GM23338 (cell line): ENCODE data around the gene WWP2. TPM values are rescaled to one million over a fixed set of nuclear protein-coding genes. Genes with fewer than 3 reads are reported as not detected.

Source experiments
- ATAC-seq: fragments of 200-7000 bp; cut with Tn5 transposase; 3 replicates; pipeline ENCODE4 v1.9.1; 2020
- DNase-seq: peaks from one replicate; pipeline ENCODE4 v3.0.0-alpha.2; 2015; ENCODE audit warnings: low spot score
- H2AFZ ChIP-seq: fragments of 200-600 bp; sonication (generic); 2 replicates; pipeline ENCODE4 v1.8.0; 2016; ENCODE audit warnings: antibody characterized with exemption, mild to moderate bottlenecking, moderate library complexity
- H3F3A ChIP-seq: fragments of 200-600 bp; sonication (generic); replicated peaks from 2 replicates; pipeline ENCODE4 v1.8.0; 2017; ENCODE audit warnings: antibody characterized with exemption, mixed run types, low read depth
- H3K27ac ChIP-seq: fragments of 200-600 bp; sonication (generic); 2 replicates; pipeline ENCODE4 v1.6.1; 2016; ENCODE audit warnings: low read depth
- H3K27me3 ChIP-seq: fragments of 200-600 bp; sonication (generic); 2 replicates; pipeline ENCODE4 v1.8.0; 2016; ENCODE audit warnings: mild to moderate bottlenecking, mixed run types, moderate library complexity; ENCODE audit not compliant: insufficient read depth
- H3K36me3 ChIP-seq: fragments of 200-600 bp; sonication (generic); 2 replicates; pipeline ENCODE4 v1.8.0; 2016; ENCODE audit warnings: mild to moderate bottlenecking; ENCODE audit not compliant: insufficient read depth
- H3K4me1 ChIP-seq: fragments of 200-600 bp; sonication (generic); 2 replicates; pipeline ENCODE4 v1.8.0; 2016; ENCODE audit warnings: mild to moderate bottlenecking, moderate library complexity; ENCODE audit not compliant: insufficient read depth
- H3K4me2 ChIP-seq: fragments of 200-600 bp; sonication (generic); 2 replicates; pipeline ENCODE4 v1.7.1; 2017; ENCODE audit warnings: mixed run types
- H3K4me3 ChIP-seq: fragments of 200-600 bp; sonication (generic); 2 replicates; pipeline ENCODE4 v1.6.1; 2016; ENCODE audit warnings: mixed run types
- H3K79me2 ChIP-seq: fragments of 200-600 bp; sonication (generic); replicated peaks from 2 replicates; pipeline ENCODE4 v1.8.0; 2017; ENCODE audit warnings: mild to moderate bottlenecking; ENCODE audit not compliant: insufficient read depth
- H3K9me2 ChIP-seq: fragments of 200-600 bp; sonication (generic); 2 replicates; pipeline ENCODE4 v1.8.0; 2017; ENCODE audit not compliant: insufficient read depth
- H4K20me1 ChIP-seq: fragments of 200-600 bp; sonication (generic); replicated peaks from 2 replicates; pipeline ENCODE4 v1.8.0; 2017; ENCODE audit warnings: mild to moderate bottlenecking; ENCODE audit not compliant: insufficient read depth
- H3K27ac Mint-ChIP-seq: 2 replicates; pipeline ENCODE4 v1.8.0; 2020; ENCODE audit warnings: inconsistent platforms, mild to moderate bottlenecking, moderate library complexity, mixed read lengths
- H3K27me3 Mint-ChIP-seq: 3 replicates; pipeline ENCODE4 v1.8.0; 2022; ENCODE audit warnings: low read depth, mild to moderate bottlenecking, moderate library complexity, mixed read lengths, inconsistent platforms; ENCODE audit not compliant: insufficient read depth, poor library complexity
- H3K36me3 Mint-ChIP-seq: 3 replicates; pipeline ENCODE4 v1.8.0; 2021; ENCODE audit warnings: low read depth, mild to moderate bottlenecking, inconsistent platforms, moderate library complexity, mixed read lengths
- H3K4me1 Mint-ChIP-seq: 3 replicates; pipeline ENCODE4 v1.8.0; 2020; ENCODE audit warnings: mild to moderate bottlenecking, inconsistent platforms, mixed read lengths
- H3K4me3 Mint-ChIP-seq: 3 replicates; pipeline ENCODE4 v1.8.0; 2021; ENCODE audit warnings: moderate library complexity, mild to moderate bottlenecking, inconsistent platforms, mixed read lengths
- H3K9me3 Mint-ChIP-seq: 3 replicates; pipeline ENCODE4 v1.8.0; 2020; ENCODE audit warnings: moderate library complexity, mild to moderate bottlenecking, inconsistent platforms, mixed read lengths
- CREB1 ChIP-seq: fragments of 250-450 bp; sonication (Bioruptor Pico); IDR thresholded peaks from 2 replicates; pipeline ENCODE4 v1.5.0; 2020; ENCODE audit warnings: low read depth, mild to moderate bottlenecking, moderate library complexity
- EZH2 ChIP-seq: fragments of 200-600 bp; sonication (generic); IDR thresholded peaks from one replicate; pipeline ENCODE4 v1.8.0; 2017; ENCODE audit warnings: antibody characterized with exemption, mild to moderate bottlenecking, low read depth; ENCODE audit not compliant: unreplicated experiment
- EZH2phosphoT487 ChIP-seq: fragments of 200-600 bp; sonication (generic); IDR thresholded peaks from one replicate; pipeline ENCODE4 v1.8.1; 2018; ENCODE audit warnings: antibody characterized with exemption; ENCODE audit not compliant: unreplicated experiment
- JUNB ChIP-seq: IDR thresholded peaks from one replicate; pipeline ENCODE4 v1.6.1; 2016; ENCODE audit warnings: antibody characterized with exemption; ENCODE audit not compliant: unreplicated experiment
- NANOG ChIP-seq: IDR thresholded peaks from 2 replicates; pipeline ENCODE4 v1.6.1; 2016; ENCODE audit warnings: antibody characterized with exemption, borderline replicate concordance
- POLR2AphosphoS5 ChIP-seq: IDR thresholded peaks from 2 replicates; pipeline ENCODE4 v1.6.1; 2016; ENCODE audit warnings: antibody characterized with exemption, low read depth
- STAT1 ChIP-seq: IDR thresholded peaks from one replicate; pipeline ENCODE4 v1.6.1; 2016; ENCODE audit warnings: antibody characterized with exemption; ENCODE audit not compliant: unreplicated experiment
- ZNF114 ChIP-seq: fragments of 250-450 bp; sonication (Bioruptor Pico); IDR thresholded peaks from 2 replicates; pipeline ENCODE4 v1.5.0; 2020; ENCODE audit warnings: mild to moderate bottlenecking, moderate library complexity
- ZNF331 ChIP-seq: fragments of 250-450 bp; sonication (Bioruptor Pico); IDR thresholded peaks from 2 replicates; pipeline ENCODE4 v1.5.0; 2020; ENCODE audit warnings: low read depth, mild to moderate bottlenecking, moderate library complexity
- polyA plus RNA-seq: library from polyadenylated mRNA; unstranded; fragments of >200 nt; fragmentation: Nextera tagmentation; extraction: Ambion mirVana; gene quantifications from 2 replicates; pipeline ENCODE4 v1.2.1, GENCODE V29; 2016
- total RNA-seq: library from RNA; depleted of rRNA; stranded (reverse); fragments of >200 nt; shearing (Covaris generic); gene quantifications from 2 replicates; pipeline ENCODE4 v1.2.3, GENCODE V29; 2014
- TF ChIP-seq, protein P1 (sequence below): fragments of 250-450 bp; sonication (Bioruptor Pico); IDR thresholded peaks from 2 replicates; pipeline ENCODE4 v1.5.0; 2020; ENCODE audit warnings: mild to moderate bottlenecking, moderate library complexity
- TF ChIP-seq, protein P2 (sequence below), 2 experiments: fragments of 200-600 bp in 1 of 2; sonication (generic) in 1 of 2; conservative IDR thresholded peaks; 2 replicates each; pipeline versions ENCODE4 v1.5.1 to v1.6.1; 2016 to 2017; ENCODE audit warnings: antibody characterized with exemption in 2 of 2, low read depth in 2 of 2, mild to moderate bottlenecking in 2 of 2, moderate library complexity in 1 of 2
- TF ChIP-seq, protein P3 (sequence below): IDR thresholded peaks from one replicate; pipeline ENCODE4 v1.6.1; 2018; ENCODE audit warnings: antibody characterized with exemption; ENCODE audit not compliant: unreplicated experiment
- TF ChIP-seq, protein P4 (sequence below): IDR thresholded peaks from 2 replicates; pipeline ENCODE4 v1.6.1; 2016; ENCODE audit warnings: antibody characterized with exemption

Gene WWP2
- total and polyA plus RNA-seq, 2 experiments from 2014 or later: 12.3 to 35.5 TPM

DNA sequence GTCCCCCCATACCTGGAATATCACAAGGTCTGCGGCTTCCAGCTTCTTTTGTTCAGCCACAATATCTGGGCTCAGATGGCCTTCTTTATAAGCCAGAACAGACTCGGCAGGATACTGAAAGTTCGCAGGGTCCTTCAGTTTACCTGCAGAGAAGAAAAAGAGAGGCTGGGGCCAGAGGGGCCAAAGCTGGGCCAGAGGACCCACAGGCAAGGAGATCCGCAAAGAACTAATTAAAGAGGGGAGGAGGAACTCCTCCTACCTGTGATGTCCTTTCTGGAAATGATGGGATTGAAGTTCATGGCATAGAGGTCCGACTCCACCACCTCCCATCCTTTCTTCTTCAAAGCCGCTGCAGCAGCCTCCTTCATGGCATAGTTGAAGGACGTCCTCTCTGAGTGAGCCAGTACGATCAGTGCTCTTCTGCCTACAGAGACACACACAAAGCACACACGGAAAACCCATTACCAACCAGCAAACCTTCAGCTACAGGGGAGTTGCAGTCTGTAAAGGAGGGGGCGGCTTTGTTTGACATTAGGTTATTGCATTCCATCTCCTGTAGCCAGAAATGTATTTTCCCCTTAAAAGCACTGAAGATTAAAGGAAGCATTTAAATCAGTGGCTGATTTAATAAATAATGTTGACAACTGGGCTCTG is 43.9 kb upstream of the WWP2 start:
- ATAC-seq (no peak), DNase-seq (no peak)
- H3K27ac Mint-ChIP-seq: no peak overlapping the region
- Histone ChIP-seq H2AFZ (no peak overlapping the region), H3K9me2 (no peaks in the 10 kb centered on the region), H3K27ac (no peak overlapping the region), H3K4me3 (no peak overlapping the region), H3K79me2 (peaks cover 6% of the 10 kb centered on the region; the same call in 1 of the 2 replicates), H3F3A (no peaks in the 10 kb centered on the region), H3K4me2 (no peak overlapping the region), H3K27me3 (no peaks in the 10 kb centered on the region), H3K4me1 (no peaks in the 10 kb centered on the region), H4K20me1 (no peaks in the 10 kb centered on the region; the same call in 1 of the 2 replicates), H3K36me3 (peaks cover 4% of the 10 kb centered on the region; the same call in 1 of the 2 replicates)
- H3K27me3 Mint-ChIP-seq: peaks cover 5% of the 10 kb centered on the region
- H3K4me3 Mint-ChIP-seq: no peak overlapping the region
- TF ChIP-seq, protein P1, sequence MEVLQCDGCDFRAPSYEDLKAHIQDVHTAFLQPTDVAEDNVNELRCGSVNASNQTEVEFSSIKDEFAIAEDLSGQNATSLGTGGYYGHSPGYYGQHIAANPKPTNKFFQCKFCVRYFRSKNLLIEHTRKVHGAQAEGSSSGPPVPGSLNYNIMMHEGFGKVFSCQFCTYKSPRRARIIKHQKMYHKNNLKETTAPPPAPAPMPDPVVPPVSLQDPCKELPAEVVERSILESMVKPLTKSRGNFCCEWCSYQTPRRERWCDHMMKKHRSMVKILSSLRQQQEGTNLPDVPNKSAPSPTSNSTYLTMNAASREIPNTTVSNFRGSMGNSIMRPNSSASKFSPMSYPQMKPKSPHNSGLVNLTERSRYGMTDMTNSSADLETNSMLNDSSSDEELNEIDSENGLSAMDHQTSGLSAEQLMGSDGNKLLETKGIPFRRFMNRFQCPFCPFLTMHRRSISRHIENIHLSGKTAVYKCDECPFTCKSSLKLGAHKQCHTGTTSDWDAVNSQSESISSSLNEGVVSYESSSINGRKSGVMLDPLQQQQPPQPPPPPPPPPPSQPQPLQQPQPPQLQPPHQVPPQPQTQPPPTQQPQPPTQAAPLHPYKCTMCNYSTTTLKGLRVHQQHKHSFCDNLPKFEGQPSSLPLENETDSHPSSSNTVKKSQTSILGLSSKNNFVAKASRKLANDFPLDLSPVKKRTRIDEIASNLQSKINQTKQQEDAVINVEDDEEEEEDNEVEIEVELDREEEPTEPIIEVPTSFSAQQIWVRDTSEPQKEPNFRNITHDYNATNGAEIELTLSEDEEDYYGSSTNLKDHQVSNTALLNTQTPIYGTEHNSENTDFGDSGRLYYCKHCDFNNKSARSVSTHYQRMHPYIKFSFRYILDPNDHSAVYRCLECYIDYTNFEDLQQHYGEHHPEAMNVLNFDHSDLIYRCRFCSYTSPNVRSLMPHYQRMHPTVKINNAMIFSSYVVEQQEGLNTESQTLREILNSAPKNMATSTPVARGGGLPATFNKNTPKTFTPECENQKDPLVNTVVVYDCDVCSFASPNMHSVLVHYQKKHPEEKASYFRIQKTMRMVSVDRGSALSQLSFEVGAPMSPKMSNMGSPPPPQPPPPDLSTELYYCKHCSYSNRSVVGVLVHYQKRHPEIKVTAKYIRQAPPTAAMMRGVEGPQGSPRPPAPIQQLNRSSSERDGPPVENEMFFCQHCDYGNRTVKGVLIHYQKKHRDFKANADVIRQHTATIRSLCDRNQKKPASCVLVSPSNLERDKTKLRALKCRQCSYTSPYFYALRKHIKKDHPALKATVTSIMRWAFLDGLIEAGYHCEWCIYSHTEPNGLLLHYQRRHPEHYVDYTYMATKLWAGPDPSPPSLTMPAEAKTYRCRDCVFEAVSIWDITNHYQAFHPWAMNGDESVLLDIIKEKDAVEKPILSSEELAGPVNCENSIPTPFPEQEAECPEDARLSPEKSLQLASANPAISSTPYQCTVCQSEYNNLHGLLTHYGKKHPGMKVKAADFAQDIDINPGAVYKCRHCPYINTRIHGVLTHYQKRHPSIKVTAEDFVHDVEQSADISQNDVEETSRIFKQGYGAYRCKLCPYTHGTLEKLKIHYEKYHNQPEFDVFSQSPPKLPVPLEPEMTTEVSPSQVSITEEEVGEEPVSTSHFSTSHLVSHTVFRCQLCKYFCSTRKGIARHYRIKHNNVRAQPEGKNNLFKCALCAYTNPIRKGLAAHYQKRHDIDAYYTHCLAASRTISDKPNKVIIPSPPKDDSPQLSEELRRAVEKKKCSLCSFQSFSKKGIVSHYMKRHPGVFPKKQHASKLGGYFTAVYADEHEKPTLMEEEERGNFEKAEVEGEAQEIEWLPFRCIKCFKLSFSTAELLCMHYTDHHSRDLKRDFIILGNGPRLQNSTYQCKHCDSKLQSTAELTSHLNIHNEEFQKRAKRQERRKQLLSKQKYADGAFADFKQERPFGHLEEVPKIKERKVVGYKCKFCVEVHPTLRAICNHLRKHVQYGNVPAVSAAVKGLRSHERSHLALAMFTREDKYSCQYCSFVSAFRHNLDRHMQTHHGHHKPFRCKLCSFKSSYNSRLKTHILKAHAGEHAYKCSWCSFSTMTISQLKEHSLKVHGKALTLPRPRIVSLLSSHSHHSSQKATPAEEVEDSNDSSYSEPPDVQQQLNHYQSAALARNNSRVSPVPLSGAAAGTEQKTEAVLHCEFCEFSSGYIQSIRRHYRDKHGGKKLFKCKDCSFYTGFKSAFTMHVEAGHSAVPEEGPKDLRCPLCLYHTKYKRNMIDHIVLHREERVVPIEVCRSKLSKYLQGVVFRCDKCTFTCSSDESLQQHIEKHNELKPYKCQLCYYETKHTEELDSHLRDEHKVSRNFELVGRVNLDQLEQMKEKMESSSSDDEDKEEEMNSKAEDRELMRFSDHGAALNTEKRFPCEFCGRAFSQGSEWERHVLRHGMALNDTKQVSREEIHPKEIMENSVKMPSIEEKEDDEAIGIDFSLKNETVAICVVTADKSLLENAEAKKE: no peak
- no peak for TF ChIP-seq STAT1
- TF ChIP-seq, protein P2, sequence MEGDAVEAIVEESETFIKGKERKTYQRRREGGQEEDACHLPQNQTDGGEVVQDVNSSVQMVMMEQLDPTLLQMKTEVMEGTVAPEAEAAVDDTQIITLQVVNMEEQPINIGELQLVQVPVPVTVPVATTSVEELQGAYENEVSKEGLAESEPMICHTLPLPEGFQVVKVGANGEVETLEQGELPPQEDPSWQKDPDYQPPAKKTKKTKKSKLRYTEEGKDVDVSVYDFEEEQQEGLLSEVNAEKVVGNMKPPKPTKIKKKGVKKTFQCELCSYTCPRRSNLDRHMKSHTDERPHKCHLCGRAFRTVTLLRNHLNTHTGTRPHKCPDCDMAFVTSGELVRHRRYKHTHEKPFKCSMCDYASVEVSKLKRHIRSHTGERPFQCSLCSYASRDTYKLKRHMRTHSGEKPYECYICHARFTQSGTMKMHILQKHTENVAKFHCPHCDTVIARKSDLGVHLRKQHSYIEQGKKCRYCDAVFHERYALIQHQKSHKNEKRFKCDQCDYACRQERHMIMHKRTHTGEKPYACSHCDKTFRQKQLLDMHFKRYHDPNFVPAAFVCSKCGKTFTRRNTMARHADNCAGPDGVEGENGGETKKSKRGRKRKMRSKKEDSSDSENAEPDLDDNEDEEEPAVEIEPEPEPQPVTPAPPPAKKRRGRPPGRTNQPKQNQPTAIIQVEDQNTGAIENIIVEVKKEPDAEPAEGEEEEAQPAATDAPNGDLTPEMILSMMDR (conservative IDR thresholded peaks at IDR 0.05; ENCODE audit: low read depth in 2 of 2): no peak
- no peak for TF ChIP-seq NANOG
- TF ChIP-seq CREB1 (CRISPR knock-in tag): no peak
- TF ChIP-seq, protein P3, sequence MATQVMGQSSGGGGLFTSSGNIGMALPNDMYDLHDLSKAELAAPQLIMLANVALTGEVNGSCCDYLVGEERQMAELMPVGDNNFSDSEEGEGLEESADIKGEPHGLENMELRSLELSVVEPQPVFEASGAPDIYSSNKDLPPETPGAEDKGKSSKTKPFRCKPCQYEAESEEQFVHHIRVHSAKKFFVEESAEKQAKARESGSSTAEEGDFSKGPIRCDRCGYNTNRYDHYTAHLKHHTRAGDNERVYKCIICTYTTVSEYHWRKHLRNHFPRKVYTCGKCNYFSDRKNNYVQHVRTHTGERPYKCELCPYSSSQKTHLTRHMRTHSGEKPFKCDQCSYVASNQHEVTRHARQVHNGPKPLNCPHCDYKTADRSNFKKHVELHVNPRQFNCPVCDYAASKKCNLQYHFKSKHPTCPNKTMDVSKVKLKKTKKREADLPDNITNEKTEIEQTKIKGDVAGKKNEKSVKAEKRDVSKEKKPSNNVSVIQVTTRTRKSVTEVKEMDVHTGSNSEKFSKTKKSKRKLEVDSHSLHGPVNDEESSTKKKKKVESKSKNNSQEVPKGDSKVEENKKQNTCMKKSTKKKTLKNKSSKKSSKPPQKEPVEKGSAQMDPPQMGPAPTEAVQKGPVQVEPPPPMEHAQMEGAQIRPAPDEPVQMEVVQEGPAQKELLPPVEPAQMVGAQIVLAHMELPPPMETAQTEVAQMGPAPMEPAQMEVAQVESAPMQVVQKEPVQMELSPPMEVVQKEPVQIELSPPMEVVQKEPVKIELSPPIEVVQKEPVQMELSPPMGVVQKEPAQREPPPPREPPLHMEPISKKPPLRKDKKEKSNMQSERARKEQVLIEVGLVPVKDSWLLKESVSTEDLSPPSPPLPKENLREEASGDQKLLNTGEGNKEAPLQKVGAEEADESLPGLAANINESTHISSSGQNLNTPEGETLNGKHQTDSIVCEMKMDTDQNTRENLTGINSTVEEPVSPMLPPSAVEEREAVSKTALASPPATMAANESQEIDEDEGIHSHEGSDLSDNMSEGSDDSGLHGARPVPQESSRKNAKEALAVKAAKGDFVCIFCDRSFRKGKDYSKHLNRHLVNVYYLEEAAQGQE: no peak
- no peak for TF ChIP-seq POLR2AphosphoS5
- TF ChIP-seq JUNB: no peak
- TF ChIP-seq ZNF331 (CRISPR knock-in tag): no peak
- TF ChIP-seq ZNF114 (CRISPR knock-in tag): no peak
- TF ChIP-seq EZH2: no peak
- TF ChIP-seq, protein P4, sequence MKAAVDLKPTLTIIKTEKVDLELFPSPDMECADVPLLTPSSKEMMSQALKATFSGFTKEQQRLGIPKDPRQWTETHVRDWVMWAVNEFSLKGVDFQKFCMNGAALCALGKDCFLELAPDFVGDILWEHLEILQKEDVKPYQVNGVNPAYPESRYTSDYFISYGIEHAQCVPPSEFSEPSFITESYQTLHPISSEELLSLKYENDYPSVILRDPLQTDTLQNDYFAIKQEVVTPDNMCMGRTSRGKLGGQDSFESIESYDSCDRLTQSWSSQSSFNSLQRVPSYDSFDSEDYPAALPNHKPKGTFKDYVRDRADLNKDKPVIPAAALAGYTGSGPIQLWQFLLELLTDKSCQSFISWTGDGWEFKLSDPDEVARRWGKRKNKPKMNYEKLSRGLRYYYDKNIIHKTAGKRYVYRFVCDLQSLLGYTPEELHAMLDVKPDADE: no peak
- no peak for TF ChIP-seq EZH2phosphoT487
- no peaks in the 10 kb centered on the region for H3K9me3 Mint-ChIP-seq
- peaks cover 2% of the 10 kb centered on the region; the same call in 1 of the 3 replicates for H3K4me1 Mint-ChIP-seq
- H3K36me3 Mint-ChIP-seq: peaks cover 7% of the 10 kb centered on the region; the same call in 2 of the 3 replicates
